Cardiac fibroblast (primary cell): ENCODE results near the gene PPP1CA.

Source experiments
- DNase-seq, 2 donors: peaks; one replicate each; pipeline versions ENCODE4 v3.0.0 to v3.0.0-alpha.2; 2010; ENCODE audit warnings: low read depth in 2 of 2
- H3K4me3 ChIP-seq, 2 donors: replicated peaks in 1 of 2; 1 replicate in 1 of 2; 2 replicates in 1 of 2; pipeline ENCODE4 v1.5.1; 2011; ENCODE audit warnings: low read depth in 2 of 2, low read length in 2 of 2, mild to moderate bottlenecking in 2 of 2, moderate library complexity in 1 of 2
- CTCF ChIP-seq: IDR thresholded peaks from one replicate; pipeline ENCODE4 v1.5.1; 2011; ENCODE audit warnings: low read depth, mild to moderate bottlenecking, low read length, inconsistent platforms

Gene PPP1CA

GRCh38 chr11:67420646-67421429, 19.2 kb upstream of the PPP1CA start:
- DNase-seq = peak; percentile 88 to 94
- H3K4me3 ChIP-seq = peak overlapping the region; percentile 21 to 49
- no peak for TF ChIP-seq CTCF

- no peak for DNase-seq
- no peak for TF ChIP-seq CTCF
- peak overlapping the region; percentile 21 to 49 for H3K4me3 ChIP-seq
Measured at GRCh38 chr11:67420147-67420645, 18.5 kb upstream of the PPP1CA start.

- no peak for DNase-seq
- no peak overlapping the region for H3K4me3 ChIP-seq
- TF ChIP-seq CTCF = no peak
Measured at GRCh38 chr11:67419325-67420049, 17.8 kb upstream of the PPP1CA start.

- no peak overlapping the region for H3K4me3 ChIP-seq
- TF ChIP-seq CTCF = no peak
- no peak for DNase-seq
Measured at GRCh38 chr11:67418476-67419281, 17.0 kb upstream of the PPP1CA start.

GRCh38 chr11:67417425-67417824, 15.8 kb upstream of the PPP1CA start:
- no peak for TF ChIP-seq CTCF
- no peak overlapping the region for H3K4me3 ChIP-seq

More at GRCh38 chr11:67417425-67417824, 15.8 kb upstream of the PPP1CA start:
- DNase-seq = no peak
